Measurements from ENCODE around the gene TGFBR3.
"Not testable (repeated sequence)": the region's sequence is repeated elsewhere in the genome, so short reads cannot be mapped to it uniquely, and the experiment has no call there.

The TGFBR3 gene

DNA sequence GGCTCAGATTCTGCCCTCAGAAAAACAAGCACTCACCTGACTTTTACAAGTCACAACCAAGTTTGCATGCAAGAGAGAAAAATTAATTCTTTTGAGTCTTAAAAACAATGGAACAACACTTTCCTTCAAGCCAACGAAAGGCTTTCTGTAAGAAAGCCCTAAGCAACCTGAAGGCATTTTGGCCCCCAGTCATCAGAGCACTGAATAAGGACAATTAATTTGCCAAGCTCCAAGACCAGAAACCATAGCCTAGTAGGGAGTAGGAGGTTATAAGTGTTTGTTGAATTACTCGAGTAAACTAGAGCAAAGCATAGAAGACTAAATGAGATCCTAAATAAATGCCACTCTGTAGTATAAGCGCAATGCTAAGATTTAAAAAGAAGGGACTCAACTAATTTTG, 4.7 kb downstream of the TGFBR3 start:
- no peak for DNase-seq

DNA sequence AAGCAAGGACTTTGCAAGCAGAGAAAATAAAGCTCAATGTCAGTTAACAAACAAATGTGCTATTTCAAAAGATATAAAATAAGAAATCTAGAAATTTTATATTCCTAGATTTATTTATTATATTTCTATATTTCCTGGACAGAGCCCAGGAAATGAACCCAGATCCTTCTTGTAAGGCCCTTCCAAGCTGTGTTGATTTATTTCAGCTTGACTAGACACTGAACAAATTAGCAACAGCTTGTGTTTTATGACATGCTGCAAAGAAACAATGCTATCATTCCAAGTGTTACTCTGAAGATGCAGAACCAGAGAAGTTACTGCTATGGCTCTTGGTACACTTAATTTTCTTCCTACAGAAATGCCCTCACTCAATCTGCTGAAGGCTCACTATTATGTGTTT, 6.2 kb downstream of the TGFBR3 start:
- no peak for DNase-seq

DNA sequence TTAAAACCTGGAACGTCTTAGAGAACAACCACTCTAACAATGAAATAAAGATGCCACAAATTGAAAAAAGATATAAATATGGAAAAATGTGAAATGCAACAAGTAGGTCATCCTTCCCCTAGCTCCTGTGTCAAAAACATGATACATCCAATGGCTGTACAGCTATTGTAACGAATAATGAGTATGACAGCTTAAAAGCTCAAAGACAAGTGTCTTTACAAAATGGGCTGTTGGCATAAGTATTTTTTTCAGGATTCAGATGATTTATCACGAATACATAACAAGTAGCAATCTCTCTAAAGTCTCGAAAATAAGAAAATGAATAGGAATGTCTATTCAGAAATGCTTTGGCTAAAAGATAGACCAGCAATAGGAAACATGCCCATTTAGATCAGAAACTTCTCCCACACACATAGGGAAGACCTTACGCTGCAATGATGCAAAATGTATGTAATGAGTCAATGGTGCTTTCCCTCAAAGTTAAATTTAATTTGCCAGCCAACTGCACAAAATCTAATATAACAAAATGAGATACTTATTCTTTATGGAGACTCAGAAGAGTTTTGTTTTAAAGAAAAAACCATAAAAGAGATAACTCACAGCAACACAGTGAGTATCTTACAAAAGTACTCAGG, 8.3 kb downstream of the TGFBR3 start:
- DNase-seq = no peak

DNA sequence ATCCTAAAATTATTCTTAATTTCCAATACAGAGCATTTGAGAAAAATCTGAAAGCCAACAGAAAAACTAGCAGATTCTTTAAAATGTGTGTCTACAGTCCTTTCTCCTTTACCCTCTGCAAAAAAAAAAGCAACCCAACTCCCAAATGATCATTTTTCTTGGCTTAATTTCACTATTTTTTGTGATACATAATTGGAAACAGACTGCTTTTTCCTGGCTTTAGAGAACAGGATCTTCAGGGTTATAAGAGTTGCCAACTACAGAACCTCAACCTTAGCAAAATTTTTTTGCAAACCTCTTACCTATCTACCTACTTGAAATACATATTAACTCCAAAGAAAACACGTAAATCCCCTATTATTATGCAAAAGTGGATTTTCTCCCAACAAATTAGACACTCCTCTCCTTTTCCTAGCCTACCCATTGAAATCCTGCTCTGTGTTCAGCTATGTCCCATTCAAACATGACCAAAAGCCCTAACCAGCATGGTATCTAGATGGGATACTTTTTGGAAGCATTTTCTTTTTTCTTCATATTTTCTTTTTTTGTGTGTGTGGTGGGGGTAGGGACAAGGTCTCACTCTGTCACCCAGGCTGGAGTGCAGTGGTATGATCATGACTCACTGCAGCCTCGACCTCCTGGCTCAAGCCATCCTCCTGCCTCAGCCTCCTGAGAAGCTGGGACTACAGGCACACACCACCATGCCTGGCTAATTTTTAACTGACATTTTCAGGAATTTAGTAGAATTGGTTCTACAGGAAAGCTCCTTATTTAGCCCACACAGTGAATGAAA, 9.0 kb downstream of the TGFBR3 start:
- DNase-seq = no peak

DNA sequence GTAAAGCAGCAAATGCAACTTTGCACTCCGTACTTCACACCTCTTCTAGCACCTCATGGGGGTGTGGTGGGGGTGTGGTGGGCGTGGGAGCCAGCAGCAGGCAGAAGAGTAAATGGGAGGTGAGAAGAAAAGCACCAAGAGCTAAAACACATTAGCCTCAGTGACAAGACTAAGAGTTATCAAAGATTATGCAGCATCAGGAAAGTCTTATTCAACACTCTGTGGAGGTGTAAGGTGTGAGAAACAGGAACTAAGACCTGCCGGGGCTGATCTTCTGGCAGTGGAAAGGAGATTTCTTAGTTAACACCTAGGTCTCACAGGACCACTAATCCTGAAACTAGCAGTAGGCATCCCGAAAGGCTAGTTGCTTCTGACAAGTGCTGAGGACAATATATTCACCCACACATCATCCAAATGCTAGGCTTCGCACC, 9.9 kb downstream of the TGFBR3 start:
- DNase-seq = no peak

DNA sequence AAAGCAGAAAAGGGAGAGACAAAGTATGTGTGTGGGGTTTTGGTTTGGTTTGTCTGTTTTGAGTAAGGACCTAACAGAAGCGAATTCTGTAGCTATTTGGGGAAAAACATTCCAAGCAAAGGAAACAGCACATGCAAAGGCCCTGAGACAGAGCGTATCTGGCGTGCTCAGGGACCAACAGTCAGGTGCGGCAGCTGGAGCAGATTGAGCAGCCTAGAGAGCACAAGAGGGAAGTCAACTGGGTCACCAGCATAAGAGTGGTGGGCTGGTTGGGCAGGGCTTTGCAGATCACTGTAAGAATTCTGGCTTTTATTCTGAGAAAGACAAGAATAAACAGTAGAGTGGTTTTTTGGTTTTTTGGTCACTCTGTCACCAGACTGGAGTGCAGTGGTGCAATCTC, 11.8 kb downstream of the TGFBR3 start:
- DNase-seq = no peak

DNA sequence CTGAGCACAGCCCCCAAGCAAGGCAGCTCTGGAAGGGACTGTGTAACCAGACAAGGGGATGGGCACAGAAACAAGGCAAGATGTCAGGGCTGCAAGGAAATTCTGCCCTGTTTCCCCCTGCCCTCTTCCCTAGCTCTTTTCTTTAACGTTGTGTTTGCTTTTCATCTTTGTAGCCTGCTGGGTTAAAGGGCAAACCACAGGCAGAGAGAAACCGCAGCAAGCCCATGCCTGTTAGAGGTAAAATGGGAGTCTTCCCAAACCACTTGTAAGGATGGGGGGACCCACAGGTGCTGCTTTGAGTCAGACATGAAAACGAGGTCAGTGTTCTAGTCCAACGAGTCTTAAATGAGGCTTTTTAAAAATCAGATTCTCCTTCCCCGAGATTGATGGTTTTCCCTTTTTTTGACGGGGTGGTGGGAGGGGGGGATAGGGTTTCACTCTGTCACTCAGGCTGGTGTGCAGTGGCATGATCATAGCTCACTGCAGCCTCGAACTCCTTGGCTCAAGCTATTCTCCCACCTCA, 13.3 kb downstream of the TGFBR3 start:
- no peak for DNase-seq

DNA sequence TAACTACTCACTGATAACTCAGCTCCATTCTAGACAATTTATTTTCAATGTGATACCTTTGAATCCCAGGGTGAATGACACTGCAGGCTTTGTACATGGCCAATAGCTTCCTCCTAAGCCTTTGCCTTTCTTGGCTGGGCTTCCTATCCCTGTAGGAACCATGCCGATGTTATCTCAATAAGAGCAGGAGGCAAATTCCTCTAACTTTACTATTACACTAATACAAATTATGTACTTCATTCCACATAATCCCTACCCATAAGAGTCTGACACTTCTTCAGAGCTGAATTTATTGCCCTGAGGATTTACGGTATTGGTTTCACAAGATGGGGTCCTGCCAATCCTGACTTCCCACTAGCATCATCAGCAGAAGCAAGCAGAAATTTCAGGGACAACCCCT, 14.0 kb downstream of the TGFBR3 start:
- DNase-seq = no peak

DNA sequence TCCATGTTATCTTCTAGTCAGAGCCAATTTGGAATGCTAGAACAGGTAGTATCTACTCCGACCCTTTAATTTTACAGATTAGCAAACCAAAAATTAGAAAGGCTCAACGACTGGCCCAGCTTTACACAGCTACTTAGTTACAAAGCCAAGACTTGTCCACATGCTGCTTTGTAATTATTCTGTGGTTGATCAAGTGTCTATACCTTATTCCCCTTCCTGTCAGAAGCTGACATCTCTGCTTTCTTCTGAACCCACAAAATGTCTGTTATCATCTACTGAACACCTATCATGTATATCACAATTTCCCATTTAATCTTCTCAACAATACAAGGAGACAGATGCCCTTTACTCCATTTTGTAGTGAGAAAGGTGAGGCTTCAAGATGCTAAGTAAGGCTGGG, 15.6 kb downstream of the TGFBR3 start:
- DNase-seq = no peak

DNA sequence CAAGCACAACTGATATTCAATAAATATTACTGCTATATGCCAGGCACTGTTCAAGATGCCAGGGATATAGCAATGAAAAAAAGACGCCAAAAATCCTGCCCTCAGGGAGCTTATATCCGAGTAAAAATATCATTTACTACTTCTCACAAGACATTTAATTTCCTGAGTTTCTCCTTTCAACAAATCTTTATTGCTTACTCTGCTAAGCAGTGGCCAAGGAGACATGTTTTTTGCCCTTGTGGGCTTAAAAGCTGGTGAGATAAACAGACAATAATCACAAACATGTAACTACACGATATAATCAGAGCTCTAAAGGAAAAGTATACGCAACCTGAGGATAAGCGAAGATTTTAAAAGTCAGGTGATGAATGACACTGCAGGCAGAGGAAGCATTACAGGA, 19.5 kb downstream of the TGFBR3 start:
- no peak for DNase-seq

DNA sequence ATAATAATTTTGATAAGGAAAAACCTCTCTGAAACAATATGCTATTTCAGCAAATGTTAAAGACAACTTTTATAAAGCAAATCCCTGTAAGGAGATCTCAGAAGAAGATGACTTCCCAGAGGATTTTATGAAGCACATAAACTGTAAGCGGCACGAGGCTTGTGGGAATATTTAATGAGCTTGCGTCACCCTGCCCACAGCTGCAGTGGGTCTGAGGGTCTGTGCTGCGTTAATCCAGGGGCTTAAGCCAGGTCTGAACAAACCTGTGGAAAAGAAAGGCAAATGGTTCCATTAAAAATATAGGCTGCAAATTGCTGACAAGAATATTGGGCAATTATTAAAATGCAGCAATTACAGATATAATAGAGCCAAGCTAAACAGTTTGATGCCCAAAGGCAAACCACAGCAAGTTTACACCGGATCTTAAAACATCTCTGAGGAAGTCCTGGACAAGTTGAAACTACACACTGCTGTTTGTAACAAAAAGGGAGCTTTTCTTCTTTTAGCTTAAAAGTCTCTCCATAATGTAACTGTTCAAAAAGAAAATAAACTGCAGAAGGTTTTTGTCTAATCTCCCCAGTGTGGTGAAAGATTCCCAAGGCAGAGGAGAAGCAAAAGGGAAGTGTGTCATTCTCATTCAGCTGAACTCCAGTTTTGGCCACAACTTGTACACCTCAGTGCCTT, 21.8 kb downstream of the TGFBR3 start:
- DNase-seq = no peak

DNA sequence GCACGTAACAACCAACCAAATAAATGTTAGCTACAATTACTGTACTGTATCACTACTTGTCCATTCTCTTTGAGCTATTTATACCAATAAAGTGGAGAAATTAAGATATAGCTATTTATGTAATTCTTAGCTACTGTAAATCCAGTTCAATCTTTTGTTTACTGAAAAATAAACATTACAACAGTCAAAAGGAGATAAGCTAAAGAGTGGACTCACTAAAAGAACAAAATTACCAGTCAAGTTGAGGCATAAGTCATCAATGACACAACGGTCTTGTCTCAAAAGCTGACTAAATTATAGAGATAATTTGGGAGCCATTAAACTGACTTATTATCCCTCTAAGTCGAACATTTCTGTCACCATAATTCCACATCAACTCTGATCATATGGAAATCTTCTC, 22.5 kb downstream of the TGFBR3 start:
- no peak for DNase-seq

DNA sequence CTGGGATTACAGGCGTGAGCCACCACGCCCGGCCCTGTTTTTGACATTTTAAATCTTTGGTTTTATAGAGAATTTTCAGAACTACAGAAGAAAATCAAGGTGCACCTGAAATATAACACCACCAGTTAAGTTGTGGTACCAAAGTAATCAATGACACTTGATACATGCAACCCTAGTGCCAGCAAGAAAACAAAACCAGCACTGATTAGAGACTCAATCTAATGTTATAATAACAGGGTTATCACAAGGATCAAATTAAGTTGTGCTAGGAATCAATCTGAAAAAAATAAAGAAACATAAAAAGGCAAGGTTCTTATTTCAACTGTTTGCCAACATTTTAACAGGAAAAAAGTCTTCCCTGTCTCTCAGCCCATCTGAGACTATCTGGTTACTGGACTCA, 23.8 kb downstream of the TGFBR3 start:
- no peak for DNase-seq

DNA sequence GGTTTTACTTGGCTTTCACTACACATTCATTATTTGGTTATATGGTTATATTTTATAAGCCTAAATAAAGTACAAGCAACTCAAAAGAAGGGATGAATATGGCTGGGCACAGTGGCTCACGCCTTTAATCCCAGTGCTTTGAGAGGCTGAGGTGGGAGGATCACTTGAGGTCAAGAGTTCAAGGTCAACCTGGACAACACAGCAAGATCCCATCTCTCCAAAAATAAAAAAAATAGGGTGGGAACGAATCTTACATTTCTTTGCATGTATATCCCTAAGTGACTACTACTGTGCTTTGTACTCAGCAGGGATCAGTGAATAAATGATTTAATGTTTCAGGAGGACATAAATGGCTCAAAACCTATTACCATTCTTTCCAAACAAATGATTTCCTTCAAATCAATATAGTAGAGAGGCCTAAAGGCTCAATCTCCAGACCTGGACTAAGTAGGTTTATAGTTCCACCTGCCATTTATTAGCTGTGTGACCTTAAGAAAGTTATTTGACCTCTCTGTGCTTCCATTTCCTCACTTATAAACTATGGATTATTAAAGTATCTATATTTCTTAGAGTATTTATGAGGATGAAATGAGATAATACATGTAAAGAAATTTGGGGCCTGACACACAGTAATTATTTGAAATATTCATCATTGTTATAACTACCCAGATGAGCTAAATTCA, 28.3 kb downstream of the TGFBR3 start:
- DNase-seq = no peak

DNA sequence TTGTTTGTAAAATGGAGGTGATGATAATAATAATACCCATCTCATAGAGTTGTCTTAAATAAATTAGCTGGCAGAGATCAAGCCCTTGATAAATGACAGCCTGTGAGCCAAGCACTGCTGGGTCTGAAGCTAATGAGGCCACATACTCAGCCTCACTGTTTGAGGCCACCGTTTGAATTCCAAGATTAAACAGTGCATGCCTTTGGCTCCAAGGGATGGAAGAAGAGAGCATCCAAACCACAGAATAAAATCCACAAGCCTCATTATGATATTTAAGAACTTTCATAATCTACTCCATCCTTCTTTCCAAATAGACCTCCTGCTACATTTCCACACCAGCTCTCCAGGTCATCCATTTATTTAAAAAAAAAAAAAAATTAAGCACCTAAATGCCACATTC, 29.0 kb downstream of the TGFBR3 start:
- no peak for DNase-seq

DNA sequence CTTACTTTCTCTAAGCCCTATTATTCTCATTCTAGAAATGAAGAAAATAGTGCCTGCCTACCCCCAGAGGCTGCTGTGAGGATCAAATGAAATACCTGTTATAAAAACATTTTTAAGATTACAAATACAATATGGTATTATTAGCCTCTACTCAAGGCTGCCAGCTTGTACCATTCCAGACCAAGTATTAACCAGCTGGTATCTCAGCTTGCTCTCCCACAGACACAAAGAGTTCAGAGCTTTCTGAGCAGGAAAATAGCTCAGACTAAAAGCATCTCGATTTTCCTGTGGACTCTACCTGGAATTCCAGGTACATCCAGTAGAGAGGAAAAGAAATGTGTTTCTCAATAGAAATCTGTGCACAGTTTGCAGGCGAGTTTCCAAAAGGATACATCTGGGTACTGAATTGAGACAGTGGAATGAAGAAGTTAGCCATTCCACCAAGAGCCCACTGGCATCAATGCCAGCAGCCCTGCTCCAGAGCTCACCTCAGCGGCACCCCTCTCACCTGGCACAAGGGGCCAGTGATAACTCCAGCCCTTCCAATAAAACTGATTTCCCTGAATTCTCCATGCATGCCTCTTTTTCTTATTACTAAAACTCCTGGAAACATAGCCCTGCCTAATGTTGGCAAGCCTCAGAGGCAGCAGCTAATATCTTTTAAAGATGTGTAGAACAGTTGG, 31.0 kb downstream of the TGFBR3 start:
- no peak for DNase-seq

DNA sequence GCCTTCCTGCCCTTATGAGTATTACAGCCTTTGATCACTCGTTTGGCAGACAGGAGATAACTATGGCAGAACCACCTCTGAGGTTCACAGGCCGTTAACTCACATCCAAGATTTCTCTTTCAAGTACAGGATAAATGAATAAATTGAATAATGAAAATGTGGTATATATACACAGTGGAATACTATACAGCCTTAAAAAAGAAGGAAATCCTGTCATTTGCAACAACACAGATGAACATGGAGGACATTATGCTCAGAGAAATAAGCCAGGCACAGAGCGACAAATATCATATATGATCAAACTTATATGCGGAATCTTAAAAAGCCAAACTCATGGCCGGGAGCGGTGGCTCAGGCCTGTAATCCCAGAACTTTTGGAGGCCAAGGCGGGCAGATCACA, 32.6 kb downstream of the TGFBR3 start:
- no peak for DNase-seq

DNA sequence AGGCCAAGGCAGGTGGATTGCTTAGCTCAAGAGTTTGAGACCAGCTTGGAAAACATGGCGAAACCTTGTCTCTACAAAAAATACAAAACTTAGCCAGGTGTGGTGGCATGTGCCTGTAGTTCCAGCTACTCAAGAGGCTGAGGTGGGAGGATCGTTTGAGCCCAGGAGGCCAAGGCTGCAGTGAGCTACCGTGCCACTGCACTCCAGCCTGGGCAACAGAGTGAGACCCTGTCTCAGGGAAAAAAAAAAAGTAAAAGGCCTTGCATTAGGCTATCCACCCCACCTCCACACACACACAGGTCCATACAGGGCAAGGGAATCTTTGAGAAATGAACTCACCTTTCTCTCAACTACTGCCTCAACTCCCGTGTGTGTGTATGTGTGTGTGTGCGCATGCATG, 33.9 kb downstream of the TGFBR3 start:
- DNase-seq = not testable (repeated sequence)

DNA sequence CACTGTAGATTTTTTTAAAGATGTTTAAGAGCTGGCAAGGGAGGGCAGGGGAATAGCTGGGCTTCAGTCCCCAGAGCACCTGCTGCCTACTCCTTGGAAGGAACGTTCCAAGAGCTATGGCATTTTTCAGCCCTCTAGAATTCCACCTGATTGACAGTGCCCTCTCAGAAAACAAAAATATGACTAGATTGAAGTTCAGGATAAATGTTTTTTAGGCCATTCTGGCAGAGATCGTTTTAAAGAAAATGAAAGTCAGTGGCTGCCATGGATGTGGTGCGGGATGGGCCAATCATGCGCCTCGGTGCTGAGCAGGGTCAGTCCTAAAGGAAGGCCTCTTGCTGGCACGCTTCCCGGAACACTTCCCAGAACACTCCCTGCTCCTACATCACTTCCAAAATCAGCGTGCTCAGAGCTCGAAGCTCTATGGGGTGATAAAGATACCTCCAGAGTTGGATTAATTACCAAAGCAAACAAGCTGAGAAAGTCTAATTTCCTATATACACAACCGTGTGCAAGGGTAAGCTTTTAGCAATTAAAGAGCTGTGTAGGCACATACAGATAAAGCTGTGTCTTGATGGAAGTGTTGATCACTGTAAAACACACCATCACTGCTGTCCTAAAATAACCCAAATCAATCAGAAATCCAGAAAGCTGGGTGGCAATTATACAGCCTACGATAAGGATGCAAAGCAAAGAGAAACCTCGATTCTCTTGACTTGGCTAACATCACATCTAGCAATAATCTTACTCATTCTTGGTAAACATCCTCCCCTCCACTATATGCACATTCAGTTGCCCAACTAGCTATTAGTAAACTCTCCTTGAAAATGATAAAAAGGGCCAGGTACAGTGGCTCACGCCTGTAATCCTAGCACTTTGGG, 34.6 kb downstream of the TGFBR3 start:
- peak; percentile 30 for DNase-seq

DNA sequence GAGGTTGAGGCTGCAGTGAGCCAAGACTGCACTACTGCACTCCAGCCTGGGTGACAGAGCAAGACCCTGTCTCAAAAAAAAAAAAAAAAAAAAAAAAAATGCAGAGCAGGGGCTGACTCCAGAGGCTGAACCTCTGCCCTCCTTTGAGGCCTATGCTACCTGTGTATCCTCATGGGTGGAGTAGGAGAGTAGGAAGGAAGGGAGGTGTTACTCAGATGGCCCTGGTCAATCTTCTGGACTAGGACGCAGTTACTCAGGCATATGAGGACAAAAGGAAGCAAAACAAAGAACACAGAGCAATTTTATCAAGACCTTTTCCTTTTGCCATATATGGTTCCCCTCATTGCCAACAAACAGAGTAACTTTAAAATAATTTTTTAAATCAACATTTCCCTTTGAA, 35.2 kb downstream of the TGFBR3 start:
- no peak for DNase-seq

DNA sequence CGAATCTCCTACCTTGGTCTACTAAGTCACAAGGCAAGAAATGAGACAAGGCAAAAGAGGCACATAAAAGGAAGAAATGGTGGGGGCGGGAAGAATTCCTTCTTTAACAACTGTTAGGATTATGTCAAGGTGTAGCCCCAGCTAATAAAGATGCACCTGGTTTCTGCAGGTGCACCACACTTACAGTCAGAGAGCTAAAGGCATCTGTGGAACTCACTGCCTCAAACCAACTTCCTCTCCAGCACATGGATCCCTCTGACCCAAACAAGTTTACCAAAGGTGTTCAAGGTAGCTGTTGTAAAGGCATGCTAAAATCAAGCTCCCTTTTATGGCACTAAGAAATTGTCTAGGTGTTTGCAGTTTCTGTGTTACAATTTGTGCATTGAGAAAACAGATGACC, 38.1 kb downstream of the TGFBR3 start:
- no peak for DNase-seq

DNA sequence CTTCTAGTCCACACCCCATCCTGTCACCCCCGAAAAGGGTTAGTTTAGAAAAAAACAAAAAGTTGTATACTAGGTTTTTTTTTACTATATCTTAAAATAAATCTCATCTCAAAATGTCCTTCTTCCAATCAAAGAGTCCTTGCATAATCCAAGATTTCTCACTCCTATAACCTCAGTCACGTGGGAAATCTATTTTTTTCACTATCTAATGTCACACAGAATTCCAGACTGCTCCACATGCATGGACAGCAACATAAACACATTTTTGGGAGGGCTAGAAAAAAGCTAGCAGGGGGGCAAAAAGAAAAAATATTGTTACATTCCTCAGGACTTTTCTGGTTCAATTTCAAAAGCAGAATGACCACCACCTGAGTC, 39.3 kb downstream of the TGFBR3 start:
- no peak for DNase-seq
